NCI-H1694 treated with DMSO at 0.1 percent for 48 hours (cell line): ENCODE data around the gene RAC3.

Experiments used
- DNase-seq: peaks from one replicate; lab custom pipeline; 2025; lab: John Stamatoyannopoulos, UW

The RAC3 gene

DNA sequence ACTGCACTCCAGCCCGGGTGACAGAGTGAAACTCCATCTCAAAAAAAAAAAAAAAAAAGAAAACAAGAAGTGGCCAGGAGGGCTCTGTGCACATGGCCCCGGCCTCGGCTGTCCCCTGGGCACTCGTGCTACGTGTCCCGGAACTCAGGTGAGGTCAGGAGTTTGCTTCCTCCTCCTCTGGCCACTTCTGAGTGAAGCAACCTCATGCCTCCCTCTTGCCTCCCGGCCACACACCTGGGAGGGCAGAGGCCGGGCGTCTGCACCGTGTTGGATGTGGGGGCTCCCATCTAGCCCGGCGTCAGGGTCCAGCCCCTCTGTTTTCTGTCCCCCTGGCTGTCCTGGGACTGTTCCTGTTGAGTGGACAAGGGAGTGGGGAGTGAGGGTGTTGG is 31.9 kb upstream of the RAC3 start:
- DNase-seq = no peak

GRCh38 chr17:81999976-82000802 is 31.3 kb upstream of the RAC3 start:
- DNase-seq = no peak

- peak; percentile 38 for DNase-seq
Measured at GRCh38 chr17:82000803-82001570, 30.5 kb upstream of the RAC3 start.

DNA sequence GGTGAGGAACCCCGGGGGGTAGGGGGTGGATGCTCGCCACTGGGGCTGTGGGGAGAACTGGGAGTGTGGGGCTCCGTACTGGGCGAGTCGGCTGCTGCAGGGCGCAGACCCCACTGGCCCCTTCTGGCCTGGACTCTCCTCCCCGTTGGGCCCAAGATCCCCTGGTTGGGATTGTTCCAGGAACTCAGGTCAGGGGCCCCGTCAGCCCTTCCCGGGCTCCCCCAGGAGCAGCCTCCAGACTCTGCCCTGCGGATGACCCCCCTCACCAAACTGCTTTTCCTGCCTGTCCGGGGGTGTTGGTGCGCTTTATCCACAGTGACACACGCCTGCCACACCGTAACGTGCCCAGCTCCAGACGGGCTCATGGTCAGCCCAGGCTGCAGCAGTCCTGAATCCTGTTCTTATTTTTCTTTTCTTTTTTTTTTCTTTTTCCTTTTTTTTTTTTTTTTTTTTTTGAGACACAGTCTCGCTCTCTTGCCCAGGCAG is 29.9 kb upstream of the RAC3 start:
- DNase-seq = no peak

DNA sequence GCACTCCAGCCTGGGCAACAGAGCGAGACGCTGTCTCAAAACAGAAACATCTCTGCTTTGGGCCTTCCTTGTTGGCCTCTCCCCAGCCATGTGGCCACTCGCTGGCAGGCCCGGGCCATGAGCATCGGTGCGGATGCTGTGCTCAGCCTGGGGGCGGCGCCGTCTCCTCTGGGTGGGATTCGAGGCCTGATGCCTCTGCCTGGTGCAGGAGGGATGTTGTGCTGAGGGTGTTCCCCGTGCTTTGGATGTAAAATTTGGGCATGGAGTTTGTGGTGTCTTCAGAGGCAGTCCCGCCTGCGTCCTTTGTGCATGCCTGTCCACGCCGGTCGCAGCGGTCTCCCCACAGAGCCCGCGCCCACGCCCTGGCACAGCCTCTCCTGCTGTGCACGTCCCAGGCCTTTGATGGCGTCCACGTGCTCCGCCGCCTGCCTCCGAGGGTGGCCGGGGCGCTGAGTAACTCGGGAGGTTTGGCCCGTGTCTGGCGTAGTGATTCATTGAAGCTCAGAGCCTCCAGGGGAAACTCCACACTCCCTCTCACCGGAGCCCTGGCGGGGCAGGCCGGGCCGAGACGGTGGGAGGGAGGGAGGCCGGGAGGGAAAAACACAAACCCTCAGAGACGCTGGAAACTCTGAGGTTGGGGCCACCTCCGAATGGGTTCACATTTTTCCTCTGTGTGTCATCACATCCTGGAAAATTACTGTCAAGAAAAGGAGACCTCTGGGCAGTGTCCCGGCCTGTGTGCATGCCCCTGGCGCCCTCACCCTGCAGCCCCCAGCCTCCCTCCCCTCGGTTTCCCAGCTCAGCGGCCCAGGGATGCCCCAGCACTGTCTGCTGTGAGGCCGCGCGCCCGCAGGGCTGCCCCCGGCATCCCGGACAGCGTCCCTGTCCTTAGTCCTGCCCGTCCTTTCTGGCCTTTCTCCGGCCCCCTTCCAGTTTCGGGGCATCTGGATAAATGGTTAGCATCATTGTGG is 27.8 kb upstream of the RAC3 start:
- no peak for DNase-seq

- DNase-seq = no peak
Measured at GRCh38 chr17:82004517-82005455, 26.7 kb upstream of the RAC3 start.

- DNase-seq = peak; percentile 25
Measured at GRCh38 chr17:82005701-82006348, 25.7 kb upstream of the RAC3 start.

GRCh38 chr17:82006468-82007227 is 24.8 kb upstream of the RAC3 start:
- DNase-seq = peak; percentile 33

GRCh38 chr17:82007228-82007494 is 24.3 kb upstream of the RAC3 start:
- no peak for DNase-seq

GRCh38 chr17:82007495-82008257 is 23.8 kb upstream of the RAC3 start:
- no peak for DNase-seq

GRCh38 chr17:82008258-82008940 is 23.1 kb upstream of the RAC3 start:
- DNase-seq = no peak

GRCh38 chr17:82008941-82009405 is 22.5 kb upstream of the RAC3 start:
- no peak for DNase-seq

- no peak for DNase-seq
Measured at GRCh38 chr17:82009413-82009812, 22.1 kb upstream of the RAC3 start.

DNA sequence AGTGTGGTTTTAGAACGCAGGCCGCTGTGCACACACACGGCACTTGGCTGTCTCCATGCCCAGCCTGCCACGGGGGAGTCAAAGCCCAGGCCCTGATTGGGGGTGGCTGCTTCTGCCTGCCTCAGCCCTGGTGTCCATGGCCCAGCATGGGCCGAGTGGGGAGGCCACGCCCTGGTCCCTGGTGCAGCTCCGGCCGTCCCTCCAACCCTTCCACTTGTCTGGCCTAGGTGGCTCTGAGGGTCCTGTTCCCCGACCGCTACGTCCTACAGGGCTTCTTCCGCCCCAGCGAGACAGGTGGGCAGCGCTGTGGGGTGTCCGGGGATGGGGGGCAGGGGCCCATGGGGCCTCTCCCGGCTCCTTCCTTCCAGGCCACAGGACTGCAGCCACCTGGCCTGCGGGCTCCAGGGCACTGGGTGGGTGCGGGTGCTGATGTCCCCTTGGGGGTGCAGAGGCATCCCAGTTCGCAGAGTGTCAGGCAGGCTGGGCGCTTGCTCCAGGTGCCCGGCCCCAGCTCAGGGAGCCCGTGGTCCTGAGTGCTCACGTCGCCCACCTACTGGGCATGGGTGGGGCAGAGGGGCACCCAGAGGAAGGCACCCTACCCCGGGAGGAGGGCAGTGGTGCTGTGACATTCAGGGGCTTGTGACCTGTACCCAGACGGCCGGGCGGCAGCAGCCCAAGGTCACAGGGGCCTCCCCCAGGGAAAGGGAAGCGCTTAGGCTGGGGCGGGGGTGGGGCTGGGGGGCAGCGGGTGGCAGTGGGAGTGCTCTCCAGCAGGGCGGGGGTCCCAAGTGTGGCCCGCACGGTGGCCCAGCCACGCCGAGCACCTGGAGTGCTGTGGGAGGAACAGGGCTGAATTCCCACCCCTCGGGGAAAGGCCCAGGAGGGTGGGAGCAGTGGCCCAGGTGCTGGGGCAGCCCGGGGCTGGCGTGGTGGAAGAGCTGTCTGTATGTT is 20.6 kb upstream of the RAC3 start:
- DNase-seq = no peak

DNA sequence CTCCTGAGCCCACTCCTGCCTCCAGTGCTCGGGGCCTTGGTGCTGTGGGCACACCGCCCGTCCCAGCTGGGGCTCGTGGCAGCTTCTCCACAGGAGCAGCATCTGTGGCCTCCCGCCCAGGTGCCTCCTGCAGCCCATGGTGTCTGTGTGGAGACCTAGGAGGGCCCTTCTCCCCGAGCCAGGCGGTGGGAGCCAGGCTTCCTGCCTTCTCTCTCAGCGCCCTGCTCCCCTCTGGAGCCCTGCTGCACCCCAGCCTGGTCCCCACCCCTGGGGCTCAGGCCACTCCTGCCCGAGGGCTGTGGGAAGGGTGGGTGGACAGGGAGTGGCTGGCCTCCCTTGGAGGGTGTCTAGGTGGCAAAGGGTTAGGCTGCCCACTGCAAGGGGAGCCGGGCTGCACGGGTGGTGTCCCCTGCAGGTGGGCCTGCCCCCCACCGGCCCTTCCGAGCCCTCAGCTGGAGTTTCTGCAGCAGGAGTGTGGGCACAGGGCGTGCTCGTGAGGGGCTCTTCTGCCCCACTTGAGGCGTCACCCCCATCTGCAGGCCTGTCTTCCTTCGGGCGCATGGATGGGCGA is 19.8 kb upstream of the RAC3 start:
- DNase-seq = no peak

GRCh38 chr17:82012261-82012639 is 19.2 kb upstream of the RAC3 start:
- no peak for DNase-seq
